Bronchial epithelial cell (primary cell): ENCODE results near the gene MGAT5B. TPM values are rescaled to one million over a fixed set of nuclear protein-coding genes. Genes with fewer than 3 reads are reported as not detected.

Experiments used
- DNase-seq: peaks from one replicate; pipeline ENCODE4 v3.0.0-alpha.2; 2010; ENCODE audit warnings: low read depth
- FAIRE-seq: peaks from 2 replicates; lab custom pipeline; 2011; peaks lifted over from hg19 to GRCh38; lab: Jason Lieb, UNC
- H3K27me3 ChIP-seq: 2 replicates; pipeline ENCODE4 v1.5.1; 2011; ENCODE audit warnings: low read length; ENCODE audit not compliant: control insufficient read depth, insufficient read depth
- H3K36me3 ChIP-seq: 2 replicates; pipeline ENCODE4 v1.5.1; 2011; ENCODE audit warnings: low read length; ENCODE audit not compliant: control insufficient read depth, insufficient read depth
- H3K4me3 ChIP-seq: 2 replicates; pipeline ENCODE4 v1.5.1; 2011; ENCODE audit warnings: mild to moderate bottlenecking, low read depth, low read length, control low read depth
- total RNA-seq: library from RNA; depleted of rRNA; stranded (reverse); fragments of >200 nt; gene quantifications from 2 replicates; pipeline ENCODE4 v1.2.1, GENCODE V29; 2014
- TF ChIP-seq, protein P1 (sequence below): IDR thresholded peaks from 2 replicates; pipeline ENCODE4 v1.5.1; 2011; ENCODE audit warnings: mild to moderate bottlenecking, moderate library complexity, low read length, control low read depth, inconsistent platforms; ENCODE audit not compliant: insufficient read depth, severe bottlenecking

The MGAT5B gene
- total RNA-seq, 1 donor from 2014 or later = not detected

DNA sequence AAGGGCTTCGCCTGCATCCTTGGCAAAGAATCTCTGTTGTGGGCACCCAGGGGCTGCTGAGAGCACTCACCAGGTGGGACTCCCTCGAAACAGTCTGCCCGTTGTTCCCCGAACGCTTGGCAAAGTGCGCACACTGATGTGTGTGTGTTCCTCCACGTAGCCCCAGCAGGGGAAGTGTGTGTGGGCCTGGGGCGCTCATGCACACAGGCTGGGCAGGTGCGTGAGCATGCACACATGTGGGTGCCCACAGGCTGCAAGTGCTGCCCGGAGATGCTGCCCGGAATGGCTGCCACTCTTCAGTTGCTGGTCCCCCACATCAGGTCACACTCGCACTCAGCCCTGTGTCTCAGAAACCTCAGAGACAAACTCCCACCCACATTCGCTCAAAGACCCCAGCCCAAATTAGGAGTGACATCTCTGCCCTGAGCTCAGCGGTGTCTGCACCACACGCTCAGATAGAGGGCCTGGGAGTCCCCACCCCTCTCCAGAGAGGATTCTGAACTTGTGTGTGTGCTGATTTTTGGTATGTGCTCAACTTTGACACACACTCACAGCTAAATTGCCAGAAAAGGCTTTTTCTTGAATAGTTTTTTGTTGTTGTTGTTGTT, 119.4 kb downstream of the MGAT5B start:
- no peak for DNase-seq
- Histone ChIP-seq H3K36me3 (no peaks in the 10 kb centered on the region), H3K4me3 (no peak overlapping the region), H3K27me3 (peaks cover 6% of the 10 kb centered on the region)
- TF ChIP-seq, protein P1, sequence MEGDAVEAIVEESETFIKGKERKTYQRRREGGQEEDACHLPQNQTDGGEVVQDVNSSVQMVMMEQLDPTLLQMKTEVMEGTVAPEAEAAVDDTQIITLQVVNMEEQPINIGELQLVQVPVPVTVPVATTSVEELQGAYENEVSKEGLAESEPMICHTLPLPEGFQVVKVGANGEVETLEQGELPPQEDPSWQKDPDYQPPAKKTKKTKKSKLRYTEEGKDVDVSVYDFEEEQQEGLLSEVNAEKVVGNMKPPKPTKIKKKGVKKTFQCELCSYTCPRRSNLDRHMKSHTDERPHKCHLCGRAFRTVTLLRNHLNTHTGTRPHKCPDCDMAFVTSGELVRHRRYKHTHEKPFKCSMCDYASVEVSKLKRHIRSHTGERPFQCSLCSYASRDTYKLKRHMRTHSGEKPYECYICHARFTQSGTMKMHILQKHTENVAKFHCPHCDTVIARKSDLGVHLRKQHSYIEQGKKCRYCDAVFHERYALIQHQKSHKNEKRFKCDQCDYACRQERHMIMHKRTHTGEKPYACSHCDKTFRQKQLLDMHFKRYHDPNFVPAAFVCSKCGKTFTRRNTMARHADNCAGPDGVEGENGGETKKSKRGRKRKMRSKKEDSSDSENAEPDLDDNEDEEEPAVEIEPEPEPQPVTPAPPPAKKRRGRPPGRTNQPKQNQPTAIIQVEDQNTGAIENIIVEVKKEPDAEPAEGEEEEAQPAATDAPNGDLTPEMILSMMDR = no peak
- no peak for FAIRE-seq

DNA sequence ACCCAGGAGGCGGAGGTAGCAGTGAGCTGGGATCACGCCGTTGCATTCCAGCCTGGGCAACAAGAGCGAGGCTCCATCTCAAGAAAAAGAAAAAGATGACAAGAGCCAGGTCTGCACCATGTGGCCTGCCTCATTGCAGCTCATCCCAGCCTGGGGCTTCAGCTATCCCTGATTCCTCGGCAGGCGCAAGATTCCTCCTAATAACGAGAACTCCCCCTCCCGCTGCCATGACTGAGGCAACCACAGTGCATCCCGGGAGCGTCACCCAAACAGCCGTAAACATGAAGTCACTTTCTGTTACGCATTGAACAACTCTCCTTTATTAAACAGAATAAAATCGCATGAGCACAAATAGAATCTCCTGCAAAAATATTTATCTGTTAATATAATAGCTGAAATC, 120.6 kb downstream of the MGAT5B start:
- FAIRE-seq (no peak), DNase-seq (no peak)
- Histone ChIP-seq H3K4me3 (no peak overlapping the region), H3K36me3 (no peaks in the 10 kb centered on the region), H3K27me3 (peaks cover 4% of the 10 kb centered on the region)
- TF ChIP-seq, protein P1 = no peak

DNA sequence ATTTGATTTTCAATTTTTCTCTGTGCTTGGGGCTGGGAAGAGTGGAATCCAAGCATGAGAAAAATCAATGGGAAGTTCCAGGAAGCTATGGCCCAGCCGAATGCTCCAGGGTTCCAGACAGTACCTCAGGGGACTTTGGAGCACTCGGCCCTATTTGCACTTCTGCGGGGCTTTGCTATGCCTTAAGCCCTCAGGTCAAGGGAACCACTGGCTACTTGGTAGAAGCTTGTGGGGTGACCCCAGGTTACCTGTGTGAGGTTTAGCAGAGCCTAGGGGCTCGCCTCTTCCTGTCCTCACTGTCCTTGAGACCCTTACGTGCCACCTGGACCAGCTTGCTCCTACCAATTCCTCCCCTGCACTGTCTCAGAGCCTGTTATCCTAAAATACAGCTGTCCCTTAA, 121.3 kb downstream of the MGAT5B start:
- no peak overlapping the region for H3K4me3 ChIP-seq
- TF ChIP-seq, protein P1 = no peak
- H3K36me3 ChIP-seq = no peaks in the 10 kb centered on the region
- no peak for FAIRE-seq
- DNase-seq = no peak
- H3K27me3 ChIP-seq = peaks cover 4% of the 10 kb centered on the region

DNA sequence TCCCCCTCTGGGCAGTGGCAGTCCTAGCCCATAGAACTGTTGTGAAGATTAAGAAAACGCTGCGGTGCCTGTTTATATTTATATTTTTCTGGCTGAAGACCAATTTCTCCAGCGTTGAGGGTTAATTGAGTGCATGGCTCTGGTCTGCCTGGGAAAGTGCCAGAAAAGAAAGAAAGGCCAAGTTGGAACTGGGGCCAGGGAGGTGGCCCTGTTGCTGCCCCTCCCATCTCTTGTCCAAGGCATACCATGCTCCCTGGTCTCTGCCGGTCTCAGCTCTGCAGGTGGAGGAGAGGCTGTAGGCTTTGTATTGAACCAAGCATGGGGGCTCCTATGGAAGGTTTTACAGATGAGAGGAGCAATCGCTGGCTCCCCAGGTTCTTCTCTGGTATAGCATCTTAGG, 124.7 kb downstream of the MGAT5B start:
- DNase-seq (no peak), FAIRE-seq (no peak)
- Histone ChIP-seq H3K27me3 (peaks cover 7% of the 10 kb centered on the region), H3K36me3 (no peaks in the 10 kb centered on the region), H3K4me3 (no peak overlapping the region)
- TF ChIP-seq, protein P1 = no peak

DNA sequence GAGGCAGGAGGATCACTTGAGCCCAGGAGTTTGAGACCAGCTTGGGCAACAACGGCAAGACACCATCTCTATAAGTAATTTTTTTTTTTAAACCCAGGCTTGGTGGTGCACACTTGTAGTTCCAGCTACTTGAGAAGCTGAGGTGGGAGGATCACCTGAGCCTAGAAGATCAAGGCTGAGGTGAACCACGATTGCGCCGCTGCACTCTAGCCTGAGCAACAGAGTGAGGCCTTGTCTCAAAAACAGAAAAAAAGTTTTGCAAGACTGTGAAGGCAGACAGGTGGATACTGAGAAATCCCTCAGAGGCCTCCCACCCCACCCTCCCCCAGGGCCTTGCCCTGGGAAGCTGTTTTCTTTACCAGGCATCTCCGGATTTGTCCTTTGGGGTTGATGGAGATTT, 125.4 kb downstream of the MGAT5B start:
- no peak for FAIRE-seq
- Histone ChIP-seq H3K27me3 (peaks cover 7% of the 10 kb centered on the region), H3K4me3 (no peak overlapping the region)

More for the DNA sequence above, 125.4 kb downstream of the MGAT5B start:
- no peaks in the 10 kb centered on the region for H3K36me3 ChIP-seq
- TF ChIP-seq, protein P1 = no peak
- no peak for DNase-seq
